KMS-11 (cell line): ENCODE measurements around the gene RRBP1.
"Not testable (repeated sequence)": the region's sequence is repeated elsewhere in the genome, so short reads cannot be mapped to it uniquely, and the experiment has no call there.

Source experiments
- H2AFZ ChIP-seq: fragments of 200-600 bp; sonication (generic); 2 replicates; pipeline ENCODE4 v1.6.1; 2016; ENCODE audit warnings: antibody characterized with exemption, mixed run types, low read depth
- H3K27ac ChIP-seq: fragments of 200-600 bp; sonication (generic); 2 replicates; pipeline ENCODE4 v1.6.1; 2016; ENCODE audit warnings: mild to moderate bottlenecking, mixed run types
- H3K27me3 ChIP-seq: fragments of 200-600 bp; sonication (generic); 2 replicates; pipeline ENCODE4 v1.6.1; 2017; ENCODE audit warnings: mild to moderate bottlenecking, low read depth, mixed run types, moderate library complexity; ENCODE audit not compliant: insufficient read depth
- H3K36me3 ChIP-seq: fragments of 200-600 bp; sonication (generic); 2 replicates; pipeline ENCODE4 v1.6.1; 2017; ENCODE audit warnings: mild to moderate bottlenecking, mixed run types; ENCODE audit not compliant: insufficient read depth
- H3K4me1 ChIP-seq: fragments of 200-600 bp; sonication (generic); 2 replicates; pipeline ENCODE4 v1.6.1; 2016; ENCODE audit warnings: mild to moderate bottlenecking, low read depth, mixed run types; ENCODE audit not compliant: poor library complexity, severe bottlenecking
- H3K4me2 ChIP-seq: fragments of 200-600 bp; sonication (generic); 2 replicates; pipeline ENCODE4 v1.7.0; 2016; ENCODE audit warnings: mild to moderate bottlenecking, mixed run types
- H3K4me3 ChIP-seq: fragments of 200-600 bp; sonication (generic); IDR thresholded peaks from 2 replicates; pipeline ENCODE4 v1.6.1; 2017; ENCODE audit warnings: low read depth, low read length, mixed read lengths; ENCODE audit not compliant: insufficient read depth
- H3K79me2 ChIP-seq: fragments of 200-600 bp; sonication (generic); 2 replicates; pipeline ENCODE4 v1.6.1; 2016; ENCODE audit warnings: low read depth, mixed run types; ENCODE audit not compliant: insufficient read depth
- H3K9ac ChIP-seq: fragments of 200-600 bp; sonication (generic); 2 replicates; pipeline ENCODE4 v1.6.1; 2016; ENCODE audit warnings: mild to moderate bottlenecking, mixed run types
- H4K20me1 ChIP-seq: fragments of 200-600 bp; sonication (generic); 2 replicates; pipeline ENCODE4 v1.6.1; 2016; ENCODE audit warnings: mild to moderate bottlenecking, mixed run types; ENCODE audit not compliant: insufficient read depth
- TF ChIP-seq, protein P1 (sequence below): fragments of 200-600 bp; sonication (generic); conservative IDR thresholded peaks from 2 replicates; pipeline ENCODE4 v1.6.1; 2017; ENCODE audit warnings: low read depth, mild to moderate bottlenecking, antibody characterized with exemption, low read length, moderate library complexity, mixed read lengths

Gene RRBP1

DNA sequence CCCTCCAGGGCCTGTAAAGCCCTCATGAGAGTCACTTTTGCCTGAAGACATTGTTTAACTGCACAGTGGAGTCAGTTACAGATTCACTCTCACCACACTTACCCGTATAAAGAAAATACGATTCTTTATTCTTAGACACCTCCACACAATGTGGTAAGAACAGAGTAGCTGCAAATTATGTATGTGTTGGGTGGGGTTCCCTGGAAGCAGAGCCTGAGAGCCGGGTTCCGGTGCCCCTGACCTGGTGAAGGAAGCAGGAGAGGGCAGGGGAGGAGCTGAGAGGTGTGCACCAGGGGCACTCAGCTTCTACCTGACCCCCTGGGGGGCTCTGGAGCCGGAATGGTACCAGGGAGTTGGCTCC lies 29.2 kb upstream of the RRBP1 start:
- Histone ChIP-seq H3K9ac (no peak overlapping the region), H3K27me3 (no peaks in the 10 kb centered on the region)

DNA sequence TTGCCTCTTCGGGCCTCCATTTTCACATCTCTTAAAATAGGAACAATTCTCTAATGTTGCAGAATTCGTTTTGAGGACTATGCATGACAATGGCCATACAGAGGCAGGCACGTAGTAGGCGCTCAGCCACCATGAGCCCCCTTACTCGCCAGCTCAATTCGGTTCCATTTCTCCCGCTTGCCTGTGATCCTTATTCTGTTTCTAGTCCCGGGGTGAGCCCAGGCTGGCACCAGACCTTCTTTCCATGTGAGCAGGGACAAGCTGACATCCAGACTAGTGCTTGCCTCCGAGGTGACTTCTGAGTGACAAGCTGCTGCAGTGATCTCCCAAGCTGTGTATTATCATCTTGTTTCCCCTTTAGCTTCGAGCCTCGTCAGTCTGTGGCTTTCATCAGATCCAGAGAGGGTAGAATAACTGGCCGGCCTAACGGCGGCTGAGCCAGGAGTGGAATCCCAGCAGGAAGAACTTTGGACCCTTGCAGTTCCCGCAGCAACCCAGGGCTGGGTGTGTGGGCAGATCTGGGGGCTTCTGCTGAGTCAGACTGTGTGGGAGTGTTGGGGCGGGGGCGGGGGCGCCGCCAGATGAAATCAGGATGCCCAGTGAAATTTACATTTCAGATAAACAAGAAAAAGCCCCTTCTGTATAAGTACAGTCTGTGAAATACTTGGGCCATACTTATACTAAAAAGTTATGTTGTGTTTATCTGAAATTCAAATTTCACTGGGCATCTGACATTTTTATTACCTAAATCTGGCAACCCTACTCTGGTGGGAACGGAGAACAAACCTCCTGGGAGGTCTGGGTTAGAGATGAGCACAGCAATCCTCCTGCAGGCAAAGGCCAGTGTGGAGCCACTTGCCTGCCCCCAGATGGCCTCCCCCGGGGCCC lies 28.6 kb upstream of the RRBP1 start:
- Histone ChIP-seq H3K4me2 (no peak overlapping the region), H3K9ac (no peak overlapping the region)

More for the DNA sequence above, 29.2 kb upstream of the RRBP1 start:
- TF ChIP-seq, protein P1, sequence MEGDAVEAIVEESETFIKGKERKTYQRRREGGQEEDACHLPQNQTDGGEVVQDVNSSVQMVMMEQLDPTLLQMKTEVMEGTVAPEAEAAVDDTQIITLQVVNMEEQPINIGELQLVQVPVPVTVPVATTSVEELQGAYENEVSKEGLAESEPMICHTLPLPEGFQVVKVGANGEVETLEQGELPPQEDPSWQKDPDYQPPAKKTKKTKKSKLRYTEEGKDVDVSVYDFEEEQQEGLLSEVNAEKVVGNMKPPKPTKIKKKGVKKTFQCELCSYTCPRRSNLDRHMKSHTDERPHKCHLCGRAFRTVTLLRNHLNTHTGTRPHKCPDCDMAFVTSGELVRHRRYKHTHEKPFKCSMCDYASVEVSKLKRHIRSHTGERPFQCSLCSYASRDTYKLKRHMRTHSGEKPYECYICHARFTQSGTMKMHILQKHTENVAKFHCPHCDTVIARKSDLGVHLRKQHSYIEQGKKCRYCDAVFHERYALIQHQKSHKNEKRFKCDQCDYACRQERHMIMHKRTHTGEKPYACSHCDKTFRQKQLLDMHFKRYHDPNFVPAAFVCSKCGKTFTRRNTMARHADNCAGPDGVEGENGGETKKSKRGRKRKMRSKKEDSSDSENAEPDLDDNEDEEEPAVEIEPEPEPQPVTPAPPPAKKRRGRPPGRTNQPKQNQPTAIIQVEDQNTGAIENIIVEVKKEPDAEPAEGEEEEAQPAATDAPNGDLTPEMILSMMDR, result no peak
- no peaks in the 10 kb centered on the region for H3K79me2 ChIP-seq
- H3K4me2 ChIP-seq, result no peak overlapping the region
- H3K36me3 ChIP-seq, result no peaks in the 10 kb centered on the region
- H2AFZ ChIP-seq, result no peak overlapping the region
- H4K20me1 ChIP-seq, result no peaks in the 10 kb centered on the region
- H3K27ac ChIP-seq, result no peak overlapping the region
- no peak overlapping the region for H3K4me3 ChIP-seq
- H3K4me1 ChIP-seq, result peaks cover 50% of the 10 kb centered on the region

DNA sequence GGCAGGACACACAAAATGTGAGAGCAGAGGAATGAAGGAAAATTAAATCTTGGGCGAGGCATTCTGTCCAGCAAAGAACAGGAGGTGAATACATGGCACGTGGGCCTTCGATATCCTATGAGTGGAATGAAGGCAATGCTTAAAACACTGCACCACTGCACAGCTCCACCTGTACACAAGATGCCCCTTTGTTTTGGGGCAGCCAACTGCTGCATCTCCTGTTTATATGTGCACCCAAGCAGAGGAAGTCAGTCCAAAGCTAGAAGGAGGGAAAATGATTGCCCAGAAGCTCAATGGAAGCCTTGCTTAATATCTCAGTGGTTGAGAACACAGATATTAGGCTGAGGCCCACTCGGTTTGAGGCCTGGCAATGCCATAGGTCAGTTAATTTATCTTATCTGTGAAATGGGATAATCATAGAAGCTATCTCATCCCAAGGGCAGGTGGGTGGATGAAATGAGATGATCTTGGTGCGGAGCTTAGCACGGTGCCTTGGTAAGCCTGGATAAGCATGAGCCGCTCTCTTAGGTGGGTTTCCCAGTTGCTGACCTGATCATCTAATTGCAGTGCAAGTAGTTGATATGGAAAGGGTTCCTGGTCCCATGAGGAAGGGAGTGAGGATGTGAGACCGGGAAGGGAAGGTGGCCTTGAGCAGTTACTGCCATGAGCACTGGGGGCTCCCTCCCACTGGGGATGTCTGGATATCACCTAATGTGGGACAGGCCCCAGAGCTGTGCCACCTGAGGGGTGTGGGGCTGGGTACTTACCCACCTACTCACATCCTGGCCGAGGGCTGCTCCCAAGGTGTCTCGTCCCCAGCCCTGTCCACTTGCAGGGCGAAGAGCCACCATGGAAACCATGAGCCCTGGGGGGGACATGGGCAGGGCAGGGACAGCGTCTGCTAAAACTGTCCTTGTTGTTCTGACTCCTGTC lies 27.6 kb upstream of the RRBP1 start:
- Histone ChIP-seq H3K27ac (peak overlapping the region; percentile 93; the same call in 1 of the 2 replicates), H3K36me3 (no peaks in the 10 kb centered on the region), H3K4me1 (peaks cover 55% of the 10 kb centered on the region), H3K9ac (no peak overlapping the region), H3K4me3 (no peak overlapping the region), H3K4me2 (peak overlapping the region; percentile 46; the same call in 1 of the 2 replicates), H4K20me1 (no peaks in the 10 kb centered on the region), H3K79me2 (no peaks in the 10 kb centered on the region), H3K27me3 (no peaks in the 10 kb centered on the region), H2AFZ (no peak overlapping the region)
- TF ChIP-seq, protein P1, result no peak

More for the DNA sequence above, 28.6 kb upstream of the RRBP1 start:
- TF ChIP-seq, protein P1, result no peak
- Histone ChIP-seq H3K27me3 (no peaks in the 10 kb centered on the region), H3K27ac (no peak overlapping the region), H3K4me3 (no peak overlapping the region), H3K4me1 (peaks cover 55% of the 10 kb centered on the region), H3K79me2 (no peaks in the 10 kb centered on the region), H3K36me3 (no peaks in the 10 kb centered on the region), H4K20me1 (no peaks in the 10 kb centered on the region), H2AFZ (no peak overlapping the region)

DNA sequence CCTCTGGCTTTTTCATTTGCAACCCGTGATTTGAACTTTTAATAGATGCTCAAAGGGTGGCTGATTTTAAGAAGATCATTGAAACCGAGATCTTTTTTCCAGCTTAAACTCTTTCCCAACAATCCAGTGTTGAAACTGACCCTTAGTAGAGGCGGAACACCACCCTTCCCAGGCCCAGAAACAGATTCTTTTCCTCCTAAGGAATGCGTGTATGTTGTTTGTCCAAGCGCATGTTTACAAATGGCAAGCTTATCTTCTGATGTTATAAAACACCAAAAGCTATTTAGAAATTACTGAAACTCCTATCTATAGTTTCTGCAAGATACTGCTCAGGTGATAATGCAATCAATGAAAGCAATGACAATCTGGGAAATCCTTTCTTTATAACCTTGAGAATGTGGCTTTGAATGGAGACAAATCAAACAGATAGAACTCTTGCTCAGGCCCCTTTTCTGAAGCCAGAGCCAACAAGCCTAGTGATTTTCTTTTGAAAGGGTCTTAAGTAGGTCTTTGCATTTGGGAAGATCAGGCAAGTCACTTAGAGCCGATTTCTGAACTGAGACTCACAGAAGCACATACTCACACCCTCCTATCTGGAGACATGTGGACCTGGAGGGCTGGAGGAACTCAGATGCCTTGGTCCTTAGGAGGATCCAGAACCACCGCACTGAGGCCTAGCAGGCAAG lies 26.8 kb upstream of the RRBP1 start:
- Histone ChIP-seq H3K4me2 (peak overlapping the region; percentile 46), H3K36me3 (no peaks in the 10 kb centered on the region), H3K4me3 (no peak overlapping the region), H3K4me1 (peaks cover 55% of the 10 kb centered on the region), H4K20me1 (no peaks in the 10 kb centered on the region), H3K27ac (peak overlapping the region; percentile 93), H3K79me2 (no peaks in the 10 kb centered on the region), H3K27me3 (no peaks in the 10 kb centered on the region), H2AFZ (no peak overlapping the region), H3K9ac (no peak overlapping the region; the same call in 1 of the 2 replicates)
- TF ChIP-seq, protein P1, result no peak

DNA sequence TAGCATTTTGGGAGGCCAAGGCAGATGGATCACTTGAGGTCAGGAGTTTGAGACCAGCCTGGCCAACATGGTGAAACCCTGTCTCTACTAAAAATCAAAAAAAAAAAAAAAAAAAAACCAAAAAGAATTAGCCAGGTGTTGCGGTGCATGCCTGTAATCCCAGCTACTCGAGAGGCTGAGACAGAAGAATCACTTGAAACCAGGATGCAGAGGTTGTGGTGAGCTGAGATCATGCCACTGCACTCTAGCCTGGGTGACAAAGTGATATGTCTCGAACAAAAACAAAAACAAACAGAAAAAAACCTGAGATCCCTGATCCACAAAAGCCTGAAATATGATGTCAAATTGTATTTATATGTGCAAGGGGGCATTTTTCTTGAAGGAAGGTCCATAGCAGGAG lies 25.9 kb upstream of the RRBP1 start:
- Histone ChIP-seq H3K4me2 (peak overlapping the region; percentile 46), H3K4me1 (peaks cover 55% of the 10 kb centered on the region), H3K27ac (peak overlapping the region; percentile 93), H3K9ac (peak overlapping the region; percentile 42; the same call in 1 of the 2 replicates)
- not testable (repeated sequence) for H4K20me1 ChIP-seq, H3K27me3 ChIP-seq, H2AFZ ChIP-seq, H3K79me2 ChIP-seq, H3K36me3 ChIP-seq, H3K4me3 ChIP-seq
